ENCODE data around the gene DISP1.
A peak's percentile ranks its signal among the peaks of the same experiment; 100 is the strongest.

The DISP1 gene

GRCh38 chr1:222798116-222798515 lies 16.7 kb upstream of the DISP1 start:
- Histone ChIP-seq H3K27me3 (ENCODE audit: control insufficient read depth, insufficient read depth, low read length) (peaks cover 7% of the 10 kb centered on the region), H3K36me3 (ENCODE audit: control insufficient read depth, insufficient read depth, low read length) (no peaks in the 10 kb centered on the region), H3K9ac (ENCODE audit: low read depth, low read length) (no peak overlapping the region), H3K4me1 (ENCODE audit: control insufficient read depth, insufficient read depth, low read length) (no peaks in the 10 kb centered on the region), H3K9me3 (ENCODE audit: control insufficient read depth, insufficient read depth, low read length) (no peaks in the 10 kb centered on the region), H3K4me3 (ENCODE audit: low read depth, low read length) (no peak overlapping the region)

- H3K9me3 ChIP-seq (ENCODE audit: control insufficient read depth, insufficient read depth, low read length) = no peaks in the 10 kb centered on the region
- peaks cover 7% of the 10 kb centered on the region for H3K27me3 ChIP-seq (ENCODE audit: control insufficient read depth, insufficient read depth, low read length)
- no peaks in the 10 kb centered on the region for H3K4me1 ChIP-seq (ENCODE audit: control insufficient read depth, insufficient read depth, low read length)
- H3K4me3 ChIP-seq (ENCODE audit: low read depth, low read length) = no peak overlapping the region
- H3K36me3 ChIP-seq (ENCODE audit: control insufficient read depth, insufficient read depth, low read length) = no peaks in the 10 kb centered on the region
- no peak overlapping the region for H3K9ac ChIP-seq (ENCODE audit: low read depth, low read length)
Observed at GRCh38 chr1:222798975-222799374, 15.9 kb upstream of the DISP1 start.

GRCh38 chr1:222801067-222801466 lies 13.8 kb upstream of the DISP1 start:
- H3K27me3 ChIP-seq (ENCODE audit: control insufficient read depth, insufficient read depth, low read length) = peaks cover 9% of the 10 kb centered on the region
- no peak overlapping the region for H3K4me3 ChIP-seq (ENCODE audit: low read depth, low read length)
- no peaks in the 10 kb centered on the region for H3K36me3 ChIP-seq (ENCODE audit: control insufficient read depth, insufficient read depth, low read length)
- no peak overlapping the region for H3K9ac ChIP-seq (ENCODE audit: low read depth, low read length)
- H3K9me3 ChIP-seq (ENCODE audit: control insufficient read depth, insufficient read depth, low read length) = no peaks in the 10 kb centered on the region
- H3K4me1 ChIP-seq (ENCODE audit: control insufficient read depth, insufficient read depth, low read length) = no peaks in the 10 kb centered on the region

GRCh38 chr1:222811671-222812070 lies 3.2 kb upstream of the DISP1 start:
- Histone ChIP-seq H3K36me3 (ENCODE audit: control insufficient read depth, insufficient read depth, low read length) (no peaks in the 10 kb centered on the region), H3K9me3 (ENCODE audit: control insufficient read depth, insufficient read depth, low read length) (no peaks in the 10 kb centered on the region), H3K4me1 (ENCODE audit: control insufficient read depth, insufficient read depth, low read length) (peaks cover 10% of the 10 kb centered on the region), H3K9ac (ENCODE audit: low read depth, low read length) (no peak overlapping the region), H3K27me3 (ENCODE audit: control insufficient read depth, insufficient read depth, low read length) (peaks cover 17% of the 10 kb centered on the region), H3K4me3 (ENCODE audit: low read depth, low read length) (no peak overlapping the region)

- H3K9ac ChIP-seq (ENCODE audit: low read depth, low read length) = peak overlapping the region; percentile 19
- H3K9me3 ChIP-seq (ENCODE audit: control insufficient read depth, insufficient read depth, low read length) = no peaks in the 10 kb centered on the region
- peak overlapping the region; percentile 64 for H3K4me3 ChIP-seq (ENCODE audit: low read depth, low read length)
- no peaks in the 10 kb centered on the region for H3K36me3 ChIP-seq (ENCODE audit: control insufficient read depth, insufficient read depth, low read length)
- peaks cover 17% of the 10 kb centered on the region for H3K27me3 ChIP-seq (ENCODE audit: control insufficient read depth, insufficient read depth, low read length)
- peaks cover 11% of the 10 kb centered on the region for H3K4me1 ChIP-seq (ENCODE audit: control insufficient read depth, insufficient read depth, low read length)
Observed at GRCh38 chr1:222813866-222814535, 838 bp upstream of the DISP1 start.

- no peaks in the 10 kb centered on the region for H3K36me3 ChIP-seq (ENCODE audit: control insufficient read depth, insufficient read depth, low read length)
- H3K27me3 ChIP-seq (ENCODE audit: control insufficient read depth, insufficient read depth, low read length) = peaks cover 17% of the 10 kb centered on the region
- no peaks in the 10 kb centered on the region for H3K9me3 ChIP-seq (ENCODE audit: control insufficient read depth, insufficient read depth, low read length)
- H3K4me1 ChIP-seq (ENCODE audit: control insufficient read depth, insufficient read depth, low read length) = peaks cover 13% of the 10 kb centered on the region
- H3K9ac ChIP-seq (ENCODE audit: low read depth, low read length) = peak overlapping the region; percentile 86
- peak overlapping the region; percentile 80 for H3K4me3 ChIP-seq (ENCODE audit: low read depth, low read length)
Observed at GRCh38 chr1:222815440-222815765, 564 bp downstream of the DISP1 start.

- Histone ChIP-seq H3K4me3 (ENCODE audit: low read depth, low read length) (no peak overlapping the region), H3K9me3 (ENCODE audit: control insufficient read depth, insufficient read depth, low read length) (no peaks in the 10 kb centered on the region), H3K4me1 (ENCODE audit: control insufficient read depth, insufficient read depth, low read length) (peaks cover 13% of the 10 kb centered on the region), H3K36me3 (ENCODE audit: control insufficient read depth, insufficient read depth, low read length) (no peaks in the 10 kb centered on the region), H3K27me3 (ENCODE audit: control insufficient read depth, insufficient read depth, low read length) (peaks cover 8% of the 10 kb centered on the region), H3K9ac (ENCODE audit: low read depth, low read length) (no peak overlapping the region)
Observed at GRCh38 chr1:222817529-222817928, 2.7 kb downstream of the DISP1 start.

GRCh38 chr1:222818171-222818570 lies 3.3 kb downstream of the DISP1 start:
- H3K36me3 ChIP-seq (ENCODE audit: control insufficient read depth, insufficient read depth, low read length) = no peaks in the 10 kb centered on the region
- H3K27me3 ChIP-seq (ENCODE audit: control insufficient read depth, insufficient read depth, low read length) = peaks cover 6% of the 10 kb centered on the region
- no peak overlapping the region for H3K4me3 ChIP-seq (ENCODE audit: low read depth, low read length)
- no peaks in the 10 kb centered on the region for H3K9me3 ChIP-seq (ENCODE audit: control insufficient read depth, insufficient read depth, low read length)
- H3K9ac ChIP-seq (ENCODE audit: low read depth, low read length) = no peak overlapping the region
- peaks cover 13% of the 10 kb centered on the region for H3K4me1 ChIP-seq (ENCODE audit: control insufficient read depth, insufficient read depth, low read length)

- H3K36me3 ChIP-seq (ENCODE audit: control insufficient read depth, insufficient read depth, low read length) = no peaks in the 10 kb centered on the region
- H3K4me1 ChIP-seq (ENCODE audit: control insufficient read depth, insufficient read depth, low read length) = peaks cover 18% of the 10 kb centered on the region
- no peak overlapping the region for H3K9ac ChIP-seq (ENCODE audit: low read depth, low read length)
- H3K27me3 ChIP-seq (ENCODE audit: control insufficient read depth, insufficient read depth, low read length) = no peaks in the 10 kb centered on the region
- no peak overlapping the region for H3K4me3 ChIP-seq (ENCODE audit: low read depth, low read length)
- no peaks in the 10 kb centered on the region for H3K9me3 ChIP-seq (ENCODE audit: control insufficient read depth, insufficient read depth, low read length)
Observed at GRCh38 chr1:222820171-222820712, 5.4 kb downstream of the DISP1 start.

GRCh38 chr1:222821239-222821638 lies 6.4 kb downstream of the DISP1 start:
- H3K9me3 ChIP-seq (ENCODE audit: control insufficient read depth, insufficient read depth, low read length) = no peaks in the 10 kb centered on the region
- no peak overlapping the region for H3K4me3 ChIP-seq (ENCODE audit: low read depth, low read length)
- H3K27me3 ChIP-seq (ENCODE audit: control insufficient read depth, insufficient read depth, low read length) = no peaks in the 10 kb centered on the region
- H3K4me1 ChIP-seq (ENCODE audit: control insufficient read depth, insufficient read depth, low read length) = peaks cover 17% of the 10 kb centered on the region
- H3K9ac ChIP-seq (ENCODE audit: low read depth, low read length) = no peak overlapping the region
- H3K36me3 ChIP-seq (ENCODE audit: control insufficient read depth, insufficient read depth, low read length) = no peaks in the 10 kb centered on the region

- H3K36me3 ChIP-seq (ENCODE audit: control insufficient read depth, insufficient read depth, low read length) = no peaks in the 10 kb centered on the region
- H3K4me1 ChIP-seq (ENCODE audit: control insufficient read depth, insufficient read depth, low read length) = peaks cover 18% of the 10 kb centered on the region
- H3K27me3 ChIP-seq (ENCODE audit: control insufficient read depth, insufficient read depth, low read length) = no peaks in the 10 kb centered on the region
Observed at GRCh38 chr1:222823695-222824094, 8.9 kb downstream of the DISP1 start.

GRCh38 chr1:222824641-222825040 lies 9.8 kb downstream of the DISP1 start:
- H3K4me3 ChIP-seq (ENCODE audit: low read depth, low read length) = no peak overlapping the region

More at GRCh38 chr1:222823695-222824094, 8.9 kb downstream of the DISP1 start:
- no peak overlapping the region for H3K4me3 ChIP-seq (ENCODE audit: low read depth, low read length)
- H3K9ac ChIP-seq (ENCODE audit: low read depth, low read length) = no peak overlapping the region
- no peaks in the 10 kb centered on the region for H3K9me3 ChIP-seq (ENCODE audit: control insufficient read depth, insufficient read depth, low read length)

More at GRCh38 chr1:222824641-222825040, 9.8 kb downstream of the DISP1 start:
- Histone ChIP-seq H3K9ac (ENCODE audit: low read depth, low read length) (no peak overlapping the region), H3K9me3 (ENCODE audit: control insufficient read depth, insufficient read depth, low read length) (no peaks in the 10 kb centered on the region), H3K4me1 (ENCODE audit: control insufficient read depth, insufficient read depth, low read length) (peaks cover 23% of the 10 kb centered on the region), H3K36me3 (ENCODE audit: control insufficient read depth, insufficient read depth, low read length) (no peaks in the 10 kb centered on the region), H3K27me3 (ENCODE audit: control insufficient read depth, insufficient read depth, low read length) (no peaks in the 10 kb centered on the region)
